Right lobe of liver (tissue), 4 donors: ENCODE data around the gene ARHGAP15.

Experiments used
- POLR2A ChIP-seq: fragments of 450-650 bp; IDR thresholded peaks from one replicate; pipeline ENCODE4 v1.6.1; 2017; ENCODE audit warnings: antibody characterized with exemption, mild to moderate bottlenecking
- TF ChIP-seq, protein P1 (sequence below), 4 donors: fragments of 200-600 bp in 3 of 4; fragments of 450-650 bp in 1 of 4; IDR thresholded peaks; one replicate each; pipeline versions ENCODE4 v1.5.1 to v1.8.0; 2016 to 2022; ENCODE audit warnings: antibody characterized with exemption in 4 of 4, mild to moderate bottlenecking in 2 of 4
- donor health status: DM: no; HTN: no; CAD: no.
- donor health status: DM: no; HTN: no; CAD: no.
- donor health status: DM: no; HTN: yes; CAD: no.

- TF ChIP-seq, protein P1, sequence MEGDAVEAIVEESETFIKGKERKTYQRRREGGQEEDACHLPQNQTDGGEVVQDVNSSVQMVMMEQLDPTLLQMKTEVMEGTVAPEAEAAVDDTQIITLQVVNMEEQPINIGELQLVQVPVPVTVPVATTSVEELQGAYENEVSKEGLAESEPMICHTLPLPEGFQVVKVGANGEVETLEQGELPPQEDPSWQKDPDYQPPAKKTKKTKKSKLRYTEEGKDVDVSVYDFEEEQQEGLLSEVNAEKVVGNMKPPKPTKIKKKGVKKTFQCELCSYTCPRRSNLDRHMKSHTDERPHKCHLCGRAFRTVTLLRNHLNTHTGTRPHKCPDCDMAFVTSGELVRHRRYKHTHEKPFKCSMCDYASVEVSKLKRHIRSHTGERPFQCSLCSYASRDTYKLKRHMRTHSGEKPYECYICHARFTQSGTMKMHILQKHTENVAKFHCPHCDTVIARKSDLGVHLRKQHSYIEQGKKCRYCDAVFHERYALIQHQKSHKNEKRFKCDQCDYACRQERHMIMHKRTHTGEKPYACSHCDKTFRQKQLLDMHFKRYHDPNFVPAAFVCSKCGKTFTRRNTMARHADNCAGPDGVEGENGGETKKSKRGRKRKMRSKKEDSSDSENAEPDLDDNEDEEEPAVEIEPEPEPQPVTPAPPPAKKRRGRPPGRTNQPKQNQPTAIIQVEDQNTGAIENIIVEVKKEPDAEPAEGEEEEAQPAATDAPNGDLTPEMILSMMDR (IDR thresholded peaks at IDR 0.05): no peak
- TF ChIP-seq POLR2A: no peak
Observed at GRCh38 chr2:143264851-143265250, 135.6 kb downstream of the ARHGAP15 start.
